HepG2 (cell line): ENCODE data around the gene EEA1.

ENCODE experiments used
- CBX2 ChIP-seq, 2 experiments: fragments of 200-600 bp in 1 of 2; sonication (generic); formaldehyde crosslinking in 1 of 2; IDR thresholded peaks; 2 replicates each; pipeline versions ENCODE4 v1.7.0 to v1.8.1; 2018 to 2022; ENCODE audit warnings: low read depth in 2 of 2, low read length in 1 of 2, mild to moderate bottlenecking in 1 of 2, missing genetic modification reagents in 1 of 2
- FOXM1 ChIP-seq: sonication (generic); formaldehyde crosslinking; IDR thresholded peaks from 2 replicates; pipeline ENCODE4 v1.5.0; 2020; ENCODE audit warnings: missing genetic modification reagents
- SUZ12 ChIP-seq: fragments of 150-350 bp; IDR thresholded peaks from 2 replicates; pipeline ENCODE4 v1.6.1; 2014; ENCODE audit warnings: low read depth, low read length
- ZNF674 ChIP-seq: sonication (generic); formaldehyde crosslinking; IDR thresholded peaks from 2 replicates; pipeline ENCODE4 v1.5.0; 2020; ENCODE audit warnings: low read depth, mild to moderate bottlenecking, missing genetic modification reagents
- TF ChIP-seq, protein P1 (sequence below): sonication (generic); formaldehyde crosslinking; IDR thresholded peaks from 2 replicates; pipeline ENCODE4 v1.5.0; 2020; ENCODE audit warnings: mild to moderate bottlenecking, missing genetic modification reagents, moderate library complexity

DNA sequence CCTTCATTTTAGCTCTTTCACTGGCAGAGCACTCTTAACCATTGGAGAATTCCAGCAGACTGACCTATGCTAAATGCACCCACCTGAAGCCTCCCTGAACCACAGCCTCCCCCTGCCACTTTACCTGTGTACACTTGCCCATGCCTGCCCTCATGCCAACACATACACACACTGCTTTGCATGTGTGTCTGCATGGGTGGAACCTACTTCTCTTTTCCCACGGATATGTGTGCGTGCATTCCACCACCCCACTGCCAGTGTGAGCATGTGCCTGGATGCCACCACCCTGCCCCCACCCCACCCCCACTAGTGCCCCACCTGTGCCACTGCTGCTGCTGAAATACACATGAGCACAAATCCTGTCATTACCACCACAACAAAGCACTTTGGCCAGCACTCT is 49.5 kb upstream of the EEA1 start:
- no peak for TF ChIP-seq ZNF674 (CRISPR knock-in tag)
- no peak for TF ChIP-seq FOXM1 (CRISPR knock-in tag)
- no peak for TF ChIP-seq SUZ12
- no peak for TF ChIP-seq CBX2 (IDR thresholded peaks at IDR 0.05; ENCODE audit: low read depth, low read length)
- TF ChIP-seq CBX2 (CRISPR knock-in tag; IDR thresholded peaks at IDR 0.05; ENCODE audit: low read depth) = no peak
- TF ChIP-seq, protein P1, sequence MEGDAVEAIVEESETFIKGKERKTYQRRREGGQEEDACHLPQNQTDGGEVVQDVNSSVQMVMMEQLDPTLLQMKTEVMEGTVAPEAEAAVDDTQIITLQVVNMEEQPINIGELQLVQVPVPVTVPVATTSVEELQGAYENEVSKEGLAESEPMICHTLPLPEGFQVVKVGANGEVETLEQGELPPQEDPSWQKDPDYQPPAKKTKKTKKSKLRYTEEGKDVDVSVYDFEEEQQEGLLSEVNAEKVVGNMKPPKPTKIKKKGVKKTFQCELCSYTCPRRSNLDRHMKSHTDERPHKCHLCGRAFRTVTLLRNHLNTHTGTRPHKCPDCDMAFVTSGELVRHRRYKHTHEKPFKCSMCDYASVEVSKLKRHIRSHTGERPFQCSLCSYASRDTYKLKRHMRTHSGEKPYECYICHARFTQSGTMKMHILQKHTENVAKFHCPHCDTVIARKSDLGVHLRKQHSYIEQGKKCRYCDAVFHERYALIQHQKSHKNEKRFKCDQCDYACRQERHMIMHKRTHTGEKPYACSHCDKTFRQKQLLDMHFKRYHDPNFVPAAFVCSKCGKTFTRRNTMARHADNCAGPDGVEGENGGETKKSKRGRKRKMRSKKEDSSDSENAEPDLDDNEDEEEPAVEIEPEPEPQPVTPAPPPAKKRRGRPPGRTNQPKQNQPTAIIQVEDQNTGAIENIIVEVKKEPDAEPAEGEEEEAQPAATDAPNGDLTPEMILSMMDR (CRISPR knock-in tag) = no peak
